Duodenal mucosa (tissue), 2 donors: ENCODE data around the gene FRMD4A.
"Not testable (repeated sequence)": the region's sequence is repeated elsewhere in the genome, so short reads cannot be mapped to it uniquely, and the experiment has no call there.

Experiments
- H3K27ac ChIP-seq: one replicate; pipeline ENCODE4 v1.7.0; 2013; ENCODE audit warnings: low read depth, low read length
- H3K27me3 ChIP-seq, 2 donors: one replicate each; pipeline ENCODE4 v1.7.0; 2013; ENCODE audit warnings: low read length in 2 of 2, control low read depth in 1 of 2; ENCODE audit not compliant: insufficient read depth in 2 of 2, control insufficient read depth in 1 of 2
- H3K36me3 ChIP-seq, 2 donors: one replicate each; pipeline ENCODE4 v1.7.0; 2013; ENCODE audit warnings: low read length in 2 of 2, control low read depth in 1 of 2; ENCODE audit not compliant: insufficient read depth in 2 of 2, control insufficient read depth in 1 of 2
- H3K4me1 ChIP-seq, 2 donors: one replicate each; pipeline ENCODE4 v1.7.0; 2013; ENCODE audit warnings: low read length in 2 of 2, control low read depth in 1 of 2; ENCODE audit not compliant: insufficient read depth in 2 of 2, control insufficient read depth in 1 of 2
- H3K4me3 ChIP-seq, 2 donors: one replicate each; pipeline ENCODE4 v1.7.0; 2013; ENCODE audit warnings: low read length in 2 of 2, low read depth in 1 of 2
- H3K9ac ChIP-seq, 2 donors: one replicate each; pipeline ENCODE4 v1.7.0; 2013; ENCODE audit warnings: low read length in 2 of 2, low read depth in 1 of 2
- H3K9me3 ChIP-seq, 2 donors: one replicate each; pipeline ENCODE4 v1.7.0; 2013; ENCODE audit warnings: low read length in 2 of 2, control low read depth in 1 of 2; ENCODE audit not compliant: control insufficient read depth in 1 of 2

The FRMD4A gene

GRCh38 chr10:13896146-13896545 is 434.6 kb downstream of the FRMD4A start:
- not testable (repeated sequence) for H3K27ac ChIP-seq, H3K9ac ChIP-seq, H3K4me1 ChIP-seq, H3K4me3 ChIP-seq, H3K27me3 ChIP-seq, H3K9me3 ChIP-seq, H3K36me3 ChIP-seq

- H3K9me3 ChIP-seq, result no peaks in the 10 kb centered on the region
- peaks cover 0 to 4% of the 10 kb centered on the region in 2 donors for H3K4me1 ChIP-seq
- no peaks in the 10 kb centered on the region for H3K36me3 ChIP-seq
- peaks cover 19 to 20% of the 10 kb centered on the region in 2 donors for H3K27me3 ChIP-seq
- H3K9ac ChIP-seq, result no peak overlapping the region
- H3K4me3 ChIP-seq, result no peak overlapping the region
- no peak overlapping the region for H3K27ac ChIP-seq
These were observed 436.2 kb downstream of the FRMD4A start for GRCh38 chr10:13894412-13895093.

GRCh38 chr10:13893926-13894325 is 436.8 kb downstream of the FRMD4A start:
- Histone ChIP-seq H3K4me3 (no peak overlapping the region), H3K27me3 (peaks cover 19 to 20% of the 10 kb centered on the region in 2 donors), H3K36me3 (no peaks in the 10 kb centered on the region), H3K4me1 (peaks cover 0 to 4% of the 10 kb centered on the region in 2 donors), H3K27ac (no peak overlapping the region), H3K9ac (no peak overlapping the region), H3K9me3 (no peaks in the 10 kb centered on the region)

DNA sequence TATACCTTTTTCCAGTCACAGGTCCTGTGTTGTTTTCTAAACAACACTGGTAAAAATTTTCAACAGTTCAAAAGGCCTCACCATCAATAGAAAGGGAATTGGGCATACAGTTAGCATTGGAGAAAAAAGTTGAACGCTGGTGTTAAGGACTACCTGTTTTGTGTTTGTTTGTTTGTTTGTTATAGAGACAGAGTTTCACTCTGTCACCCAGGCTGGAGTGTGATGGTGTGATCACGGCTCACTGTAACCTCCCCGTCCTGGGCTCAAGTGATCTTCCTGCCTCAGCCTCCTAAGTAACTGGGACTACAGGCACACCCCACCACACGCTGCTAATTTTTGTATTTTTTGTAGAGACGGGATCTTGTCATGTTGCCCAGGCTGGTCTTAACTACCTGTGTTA is 437.9 kb downstream of the FRMD4A start:
- no peaks in the 10 kb centered on the region for H3K9me3 ChIP-seq
- peaks cover 19 to 20% of the 10 kb centered on the region in 2 donors for H3K27me3 ChIP-seq
- H3K27ac ChIP-seq, result no peak overlapping the region
- H3K4me3 ChIP-seq, result no peak overlapping the region
- no peaks in the 10 kb centered on the region for H3K36me3 ChIP-seq
- no peak overlapping the region for H3K9ac ChIP-seq
- peaks cover 0 to 4% of the 10 kb centered on the region in 2 donors for H3K4me1 ChIP-seq

DNA sequence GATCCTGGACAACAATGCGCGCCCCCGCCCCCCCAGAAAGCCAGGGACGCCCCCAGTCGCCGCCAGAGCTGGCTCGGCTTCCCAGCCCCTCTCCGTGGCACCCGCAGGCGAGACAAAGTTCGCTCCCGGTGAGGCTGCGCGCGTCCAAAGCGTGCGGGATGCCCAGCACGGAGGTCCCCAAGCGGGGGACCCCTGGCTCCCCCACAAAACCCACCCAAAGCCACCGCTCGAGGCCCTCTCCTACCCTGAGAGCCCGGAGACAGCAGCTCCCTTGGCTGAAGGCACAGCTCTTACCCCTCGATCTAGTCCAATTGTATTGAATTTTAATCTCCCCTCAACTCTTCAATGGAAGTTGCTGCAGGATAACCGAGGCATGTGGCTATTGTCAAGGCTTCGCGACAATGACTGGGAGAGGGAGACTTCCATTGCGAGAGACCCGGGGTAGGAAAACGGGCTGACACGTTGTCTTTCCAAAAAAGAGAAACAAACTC is 438.7 kb downstream of the FRMD4A start:
- Histone ChIP-seq H3K27ac (no peak overlapping the region), H3K9me3 (no peaks in the 10 kb centered on the region), H3K4me1 (peaks cover 0 to 4% of the 10 kb centered on the region in 2 donors), H3K4me3 (no peak overlapping the region), H3K9ac (no peak overlapping the region), H3K36me3 (no peaks in the 10 kb centered on the region), H3K27me3 (peaks cover 19 to 20% of the 10 kb centered on the region in 2 donors)

- peak overlapping the region in 1 of 2 donors; percentile 38 for H3K9ac ChIP-seq
- peaks cover 19 to 20% of the 10 kb centered on the region in 2 donors for H3K27me3 ChIP-seq
- no peaks in the 10 kb centered on the region for H3K36me3 ChIP-seq
- H3K9me3 ChIP-seq, result no peaks in the 10 kb centered on the region
- H3K4me3 ChIP-seq, result peak overlapping the region; percentile 60
- H3K4me1 ChIP-seq, result peaks cover 0 to 4% of the 10 kb centered on the region in 2 donors
- H3K27ac ChIP-seq, result no peak overlapping the region
These were observed 439.4 kb downstream of the FRMD4A start for GRCh38 chr10:13891128-13892000.

DNA sequence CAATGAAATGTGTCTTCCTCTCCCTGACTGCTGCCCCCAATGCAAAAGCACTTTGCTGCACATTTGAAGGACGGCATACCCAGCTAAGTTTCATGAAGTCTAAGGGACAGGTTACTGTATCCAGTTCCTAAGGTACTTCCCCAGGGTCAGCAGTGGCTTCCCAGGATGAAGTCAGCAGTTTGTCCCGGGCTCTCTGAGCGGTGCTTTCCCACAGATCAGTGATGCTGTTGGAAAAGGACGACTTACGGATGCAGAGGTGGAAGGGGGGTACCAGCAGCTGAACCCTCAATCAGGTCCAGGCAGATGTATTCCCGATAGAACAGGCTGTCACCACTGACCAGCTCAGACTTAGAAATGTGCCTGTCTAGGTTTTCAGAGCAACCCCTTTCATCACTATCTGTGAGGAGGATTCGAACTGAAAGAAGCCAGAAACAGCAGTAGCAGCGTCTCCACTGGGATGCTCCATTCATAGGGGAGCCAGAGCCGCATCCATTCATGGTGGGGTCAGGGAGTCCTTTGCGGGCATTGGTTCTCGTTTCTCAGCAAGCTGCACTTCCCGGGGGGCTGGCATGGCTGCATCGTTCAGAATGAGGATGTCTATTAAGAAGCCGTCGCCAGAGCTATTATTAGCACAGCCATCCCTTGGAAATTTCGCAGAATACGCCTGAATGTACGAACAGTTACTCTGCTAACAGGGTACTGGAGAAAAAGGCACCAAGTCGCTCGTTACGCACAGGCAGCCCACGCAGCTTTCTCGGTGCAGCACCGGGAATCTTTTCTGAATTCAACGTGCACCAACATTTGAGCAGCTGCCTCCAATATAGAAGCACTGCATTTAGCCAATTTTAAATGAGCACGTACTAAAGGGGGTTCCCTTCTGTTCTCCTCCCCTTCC is 440.2 kb downstream of the FRMD4A start:
- peaks cover 19 to 20% of the 10 kb centered on the region in 2 donors for H3K27me3 ChIP-seq
- H3K4me1 ChIP-seq, result peaks cover 0 to 4% of the 10 kb centered on the region in 2 donors
- H3K9me3 ChIP-seq, result no peaks in the 10 kb centered on the region
- H3K27ac ChIP-seq, result no peak overlapping the region
- H3K4me3 ChIP-seq, result peak overlapping the region; percentile 60
- H3K9ac ChIP-seq, result peak overlapping the region in 1 of 2 donors; percentile 38
- no peaks in the 10 kb centered on the region for H3K36me3 ChIP-seq

DNA sequence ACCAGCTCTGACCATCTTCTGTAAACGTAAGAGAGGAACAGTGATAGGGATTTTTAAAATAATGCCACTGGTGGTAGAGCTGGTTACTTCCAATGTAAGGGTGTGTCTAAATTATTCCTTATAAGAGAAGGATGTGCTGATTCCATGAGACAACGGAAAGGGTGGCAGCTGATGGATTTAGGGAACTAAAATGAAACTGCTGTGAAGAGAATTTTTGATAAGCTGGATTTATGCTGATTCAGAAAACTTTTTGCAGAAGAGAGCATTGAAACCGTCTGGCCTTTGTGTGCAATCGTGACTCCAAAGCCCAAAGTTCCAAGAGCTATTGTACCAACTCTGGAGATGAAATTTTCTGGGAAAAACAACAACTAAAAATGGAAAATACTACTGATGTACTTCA is 443.0 kb downstream of the FRMD4A start:
- H3K9me3 ChIP-seq, result no peaks in the 10 kb centered on the region
- peaks cover 16 to 20% of the 10 kb centered on the region in 2 donors for H3K27me3 ChIP-seq
- peaks cover 0 to 4% of the 10 kb centered on the region in 2 donors for H3K4me1 ChIP-seq
- H3K9ac ChIP-seq, result no peak overlapping the region
- no peak overlapping the region for H3K27ac ChIP-seq
- no peaks in the 10 kb centered on the region for H3K36me3 ChIP-seq
- no peak overlapping the region for H3K4me3 ChIP-seq

GRCh38 chr10:13885238-13885990 is 445.3 kb downstream of the FRMD4A start:
- Histone ChIP-seq H3K27me3 (peaks cover 6% of the 10 kb centered on the region in 2 donors), H3K4me1 (peaks cover 0 to 3% of the 10 kb centered on the region in 2 donors), H3K4me3 (no peak overlapping the region), H3K9me3 (no peaks in the 10 kb centered on the region), H3K27ac (no peak overlapping the region), H3K9ac (no peak overlapping the region), H3K36me3 (no peaks in the 10 kb centered on the region)
